ENCODE results near the gene STXBP6.
A peak's percentile ranks its signal among the peaks of the same experiment; 100 is the strongest.

The STXBP6 gene

GRCh38 chr14:24831677-24832076 lies 218.3 kb downstream of the STXBP6 start:
- DNase-seq (ENCODE audit: low read depth) = no peak

GRCh38 chr14:24829862-24830261 lies 220.1 kb downstream of the STXBP6 start:
- no peak for DNase-seq (ENCODE audit: low read depth)

GRCh38 chr14:24828486-24828885 lies 221.5 kb downstream of the STXBP6 start:
- DNase-seq (ENCODE audit: low read depth) = no peak

- DNase-seq (ENCODE audit: low read depth) = no peak
These were observed 223.6 kb downstream of the STXBP6 start for GRCh38 chr14:24826390-24826789.

GRCh38 chr14:24820616-24821015 lies 229.3 kb downstream of the STXBP6 start:
- DNase-seq (ENCODE audit: low read depth) = no peak

GRCh38 chr14:24818823-24819341 lies 231.1 kb downstream of the STXBP6 start:
- no peak for DNase-seq (ENCODE audit: low read depth)

GRCh38 chr14:24818058-24818822 lies 231.7 kb downstream of the STXBP6 start:
- DNase-seq (ENCODE audit: low read depth) = no peak

GRCh38 chr14:24817212-24818057 lies 232.5 kb downstream of the STXBP6 start:
- no peak for DNase-seq (ENCODE audit: low read depth)

- DNase-seq (ENCODE audit: low read depth) = no peak
These were observed 233.1 kb downstream of the STXBP6 start for GRCh38 chr14:24816929-24817211.

- DNase-seq (ENCODE audit: low read depth) = no peak
These were observed 233.7 kb downstream of the STXBP6 start for GRCh38 chr14:24816011-24816928.

GRCh38 chr14:24815543-24815942 lies 234.4 kb downstream of the STXBP6 start:
- DNase-seq (ENCODE audit: low read depth) = no peak

GRCh38 chr14:24814944-24815343 lies 235.0 kb downstream of the STXBP6 start:
- no peak for DNase-seq (ENCODE audit: low read depth)

- no peak for DNase-seq (ENCODE audit: low read depth)
These were observed 235.6 kb downstream of the STXBP6 start for GRCh38 chr14:24814346-24814745.

- DNase-seq (ENCODE audit: low read depth) = no peak
These were observed 236.1 kb downstream of the STXBP6 start for GRCh38 chr14:24813819-24814259.

GRCh38 chr14:24813089-24813815 lies 236.7 kb downstream of the STXBP6 start:
- no peak for DNase-seq (ENCODE audit: low read depth)

GRCh38 chr14:24809135-24809534 lies 240.8 kb downstream of the STXBP6 start:
- no peak for DNase-seq (ENCODE audit: low read depth)

GRCh38 chr14:24808412-24808811 lies 241.5 kb downstream of the STXBP6 start:
- no peak for DNase-seq (ENCODE audit: low read depth)

- DNase-seq (ENCODE audit: low read depth) = peak; percentile 15
These were observed 243.8 kb downstream of the STXBP6 start for GRCh38 chr14:24806061-24806678.

- no peak for DNase-seq (ENCODE audit: low read depth)
These were observed 245.3 kb downstream of the STXBP6 start for GRCh38 chr14:24804552-24805212.

GRCh38 chr14:24803933-24804494 lies 245.9 kb downstream of the STXBP6 start:
- no peak for DNase-seq (ENCODE audit: low read depth)

All from non-pigmented ciliary epithelial cell (primary cell).